ENCODE results near the gene NDE1.
A peak's percentile ranks its signal among the peaks of the same experiment; 100 is the strongest.
"Not testable (repeated sequence)": the region's sequence is repeated elsewhere in the genome, so short reads cannot be mapped to it uniquely, and the experiment has no call there.

NDE1 gene

GRCh38 chr16:15650019-15650697, at the start of gene NDE1:
NDE1 (plus strand) TSS chr16:15650245; CDS start chr16:15664779, 14,534 bp downstream.
- peak; percentile 90 for DNase-seq

- DNase-seq: no peak
These were observed 48.7 kb upstream of the NDE1 start for GRCh38 chr16:15601212-15601879.

- no peak for DNase-seq
These were observed 47.6 kb upstream of the NDE1 start for GRCh38 chr16:15602285-15603044.

GRCh38 chr16:15604460-15605440, 45.3 kb upstream of the NDE1 start:
- peak; percentile 10 for DNase-seq

GRCh38 chr16:15605839-15606517, 44.1 kb upstream of the NDE1 start:
- DNase-seq: no peak

- no peak for DNase-seq
These were observed 43.4 kb upstream of the NDE1 start for GRCh38 chr16:15606518-15607220.

- DNase-seq: not testable (repeated sequence)
These were observed 42.8 kb upstream of the NDE1 start for GRCh38 chr16:15607221-15607699.

- DNase-seq: peak; percentile 96
These were observed 42.2 kb upstream of the NDE1 start for GRCh38 chr16:15607700-15608396.

- DNase-seq: no peak
These were observed 41.4 kb upstream of the NDE1 start for GRCh38 chr16:15608398-15609285.

- no peak for DNase-seq
These were observed 40.8 kb upstream of the NDE1 start for GRCh38 chr16:15609286-15609649.

- peak; percentile 14 for DNase-seq
These were observed 39.6 kb upstream of the NDE1 start for GRCh38 chr16:15610369-15610871.

GRCh38 chr16:15611610-15612009, 38.4 kb upstream of the NDE1 start:
- no peak for DNase-seq

- DNase-seq: no peak
These were observed 36.4 kb upstream of the NDE1 start for GRCh38 chr16:15613676-15614075.

GRCh38 chr16:15616012-15616411, 34.0 kb upstream of the NDE1 start:
- DNase-seq: no peak

GRCh38 chr16:15616475-15617165, 33.4 kb upstream of the NDE1 start:
- DNase-seq: peak; percentile 50

- DNase-seq: no peak
These were observed 32.1 kb upstream of the NDE1 start for GRCh38 chr16:15617901-15618300.

GRCh38 chr16:15618392-15618791, 31.7 kb upstream of the NDE1 start:
- no peak for DNase-seq

GRCh38 chr16:15620611-15621195, 29.3 kb upstream of the NDE1 start:
- no peak for DNase-seq
